GM12878 (cell line): ENCODE measurements around the gene MSANTD4. TPM values are rescaled to one million over a fixed set of nuclear protein-coding genes. Genes with fewer than 3 reads are reported as not detected.

ENCODE experiments used
- ATAC-seq: fragments of 200-7000 bp; cut with Tn5 transposase; 3 replicates; pipeline ENCODE4 v1.9.1; 2020; ENCODE audit warnings: mild to moderate bottlenecking, moderate library complexity
- BruUV-seq: library from RNA; stranded (reverse); fragments of 400-500 nt; replicated peaks from 2 replicates; lab custom pipeline; 2021; lab: Mats Ljungman, UMichigan
- CTCF ChIA-PET: fragments of 300-600 bp; sonication (Branson Sonifier 250); formaldehyde crosslinking; extraction: SDS; loops from one replicate; lab custom pipeline; 2021; ENCODE audit warnings: inconsistent platforms; lab: Yijun Ruan, JAX
- POLR2A ChIA-PET: fragments of 350-600 bp; formaldehyde crosslinking; extraction: SDS; loops from one replicate; lab custom pipeline; 2021; ENCODE audit warnings: inconsistent platforms; lab: Charles Lee
- RAD21 ChIA-PET: fragments of 300-600 bp; sonication (Branson Sonifier 250); formaldehyde crosslinking; loops from one replicate; lab custom pipeline; 2023; ENCODE audit warnings: antibody characterized with exemption; ENCODE audit not compliant: unreplicated experiment; lab: Charles Lee
- SMC1A ChIA-PET: fragments of 300-600 bp; sonication (Branson Sonifier 250); formaldehyde crosslinking; loops from one replicate; lab custom pipeline; 2023; ENCODE audit not compliant: unreplicated experiment, uncharacterized antibody; lab: Charles Lee
- DNase-seq: peaks from one replicate; pipeline ENCODE4 v3.0.0-alpha.2; 2011; ENCODE audit warnings: low read depth, low spot score
- FAIRE-seq: peaks from 3 replicates; lab custom pipeline; 2011; peaks lifted over from hg19 to GRCh38; lab: Jason Lieb, UNC
- H2AFZ ChIP-seq: 2 replicates; pipeline ENCODE4 v1.6.0; 2011; ENCODE audit warnings: low read depth, low read length, control low read depth; ENCODE audit not compliant: control insufficient read depth
- H3K27ac ChIP-seq: 2 replicates; pipeline ENCODE4 v1.5.1; 2011; ENCODE audit warnings: control low read depth; ENCODE audit not compliant: control insufficient read depth, insufficient read depth
- H3K27me3 ChIP-seq, 2 experiments: replicated peaks in 1 of 2; 2 replicates each; pipeline versions ENCODE4 v1.6.0 to v1.6.1; 2011; ENCODE audit warnings: low read length in 1 of 2; ENCODE audit not compliant: control insufficient read depth in 2 of 2, insufficient read depth in 2 of 2
- H3K36me3 ChIP-seq, 2 experiments: 2 replicates each; pipeline ENCODE4 v1.5.1; 2011; ENCODE audit warnings: low read length in 1 of 2; ENCODE audit not compliant: control insufficient read depth in 2 of 2, insufficient read depth in 2 of 2
- H3K4me1 ChIP-seq: 2 replicates; pipeline ENCODE4 v1.6.1; 2011; ENCODE audit warnings: mild to moderate bottlenecking, low read length, moderate library complexity, mixed read lengths; ENCODE audit not compliant: control insufficient read depth, insufficient read depth
- H3K4me2 ChIP-seq: 2 replicates; pipeline ENCODE4 v1.6.0; 2011; ENCODE audit warnings: control low read depth; ENCODE audit not compliant: control insufficient read depth, insufficient read depth
- H3K4me3 ChIP-seq: fragments of 200-600 bp; sonication (generic); 2 replicates; pipeline ENCODE4 v1.5.1; 2016
- H3K79me2 ChIP-seq: 2 replicates; pipeline ENCODE4 v1.6.0; 2011; ENCODE audit warnings: low read length; ENCODE audit not compliant: control insufficient read depth, insufficient read depth
- H3K9ac ChIP-seq: 2 replicates; pipeline ENCODE4 v1.8.0; 2011; ENCODE audit warnings: low read length, control low read depth, mixed read lengths; ENCODE audit not compliant: control insufficient read depth, insufficient read depth
- H3K9me3 ChIP-seq: replicated peaks from 3 replicates; pipeline ENCODE4 v1.5.1; 2011; ENCODE audit warnings: mild to moderate bottlenecking, low read length; ENCODE audit not compliant: control insufficient read depth, insufficient read depth
- H4K20me1 ChIP-seq: 2 replicates; pipeline ENCODE4 v1.6.0; 2011; ENCODE audit not compliant: control insufficient read depth, insufficient read depth
- CEBPB ChIP-seq, 2 experiments: fragments of 150-350 bp in 1 of 2; IDR thresholded peaks; 2 replicates each; pipeline ENCODE4 v1.6.1; 2012 to 2014; ENCODE audit warnings: low read depth in 2 of 2, low read length in 2 of 2, borderline replicate concordance in 1 of 2, inconsistent platforms in 1 of 2
- GABPA ChIP-seq: IDR thresholded peaks from 2 replicates; pipeline ENCODE4 v1.6.1; 2014; ENCODE audit warnings: antibody characterized with exemption, low read depth, mild to moderate bottlenecking, inconsistent platforms
- KLF5 ChIP-seq: fragments of 450-650 bp; IDR thresholded peaks from 2 replicates; pipeline ENCODE4 v1.6.1; 2014; ENCODE audit warnings: mild to moderate bottlenecking; ENCODE audit not compliant: partially characterized antibody
- MTA3 ChIP-seq: IDR thresholded peaks from 2 replicates; pipeline ENCODE4 v1.6.1; 2012; ENCODE audit warnings: low read length, inconsistent platforms, borderline replicate concordance
- MXI1 ChIP-seq: fragments of 150-350 bp; IDR thresholded peaks from 2 replicates; pipeline ENCODE4 v1.6.1; 2011; ENCODE audit warnings: low read depth, mild to moderate bottlenecking, inconsistent platforms, low read length, improper control_type of control experiment
- PKNOX1 ChIP-seq: fragments of 450-650 bp; IDR thresholded peaks from 2 replicates; pipeline ENCODE4 v1.6.1; 2016; ENCODE audit warnings: mild to moderate bottlenecking
- SIN3A ChIP-seq: IDR thresholded peaks from 2 replicates; pipeline ENCODE4 v1.6.1; 2012; ENCODE audit warnings: low read depth, low read length, improper control_type of control experiment
- SMARCA5 ChIP-seq: fragments of 450-650 bp; IDR thresholded peaks from 2 replicates; pipeline ENCODE4 v1.6.1; 2017; ENCODE audit warnings: mild to moderate bottlenecking
- YY1 ChIP-seq: IDR thresholded peaks from 2 replicates; pipeline ENCODE4 v1.6.1; 2011; ENCODE audit warnings: low read depth, mild to moderate bottlenecking, low read length
- WGBS: methylation state at CpG from one replicate; pipeline ENCODE4 v1.1.6; 2016; ENCODE audit warnings: low lambda C conversion rate; ENCODE audit not compliant: insufficient replicate concordance, insufficient coverage; ENCODE audit errors: missing lambda C conversion rate; 5-methylcytosine and 5-hydroxymethylcytosine counted together
- in situ Hi-C: fragments of 300-500 bp; cut with MboI; formaldehyde crosslinking; loops from 9 replicates; pipeline ENCODE4 v1.14.3; 2018; ENCODE audit warnings: mixed read lengths
- intact Hi-C: fragments of 100-400 bp; cut with micrococcal nuclease; formaldehyde crosslinking; loops from one replicate; pipeline ENCODE4 v1.14.2; 2022; ENCODE audit not compliant: unreplicated experiment
- polyA plus RNA-seq, 11 experiments: library from polyadenylated mRNA; depleted of rRNA in 4 of 11; unstranded in 6 of 11; stranded (reverse) in 5 of 11; fragments of >200 nt; fragmentation: Nextera tagmentation in 4 of 11; fragmentation: Illumina TruSeq in 1 of 11; extraction: Ambion mirVana in 4 of 11; extraction: Trizol in 1 of 11; gene quantifications; 1 replicate in 1 of 11; 2 replicates in 10 of 11; pipeline versions ENCODE4 v1.2.1 to v1.2.3, GENCODE V29; 2011 to 2016; ENCODE audit warnings: inconsistent platforms in 2 of 11, missing spikeins in 2 of 11, low read depth in 1 of 11
- total RNA-seq, 4 experiments: library from RNA; depleted of rRNA in 3 of 4; stranded (reverse); fragments of >200 nt in 3 of 4; fragmentation: Illumina TruSeq in 1 of 4; extraction: Trizol in 1 of 4; gene quantifications; 2 replicates each; pipeline versions ENCODE4 v1.2.1 to v1.2.3, GENCODE V29; 2013 to 2021
- TF ChIP-seq, protein P1 (sequence below): IDR thresholded peaks from 2 replicates; pipeline ENCODE4 v1.6.1; 2011; ENCODE audit warnings: low read depth, mild to moderate bottlenecking, low read length, moderate library complexity, borderline replicate concordance; ENCODE audit errors: extremely low read depth
- TF ChIP-seq, protein P2 (sequence below): fragments of 450-650 bp; conservative IDR thresholded peaks from 2 replicates; pipeline ENCODE4 v1.6.1; 2017; ENCODE audit warnings: mild to moderate bottlenecking, moderate library complexity
- TF ChIP-seq, protein P3 (sequence below): IDR thresholded peaks from 2 replicates; pipeline ENCODE4 v1.6.1; 2011; ENCODE audit warnings: low read depth, low read length, improper control_type of control experiment, borderline replicate concordance

The MSANTD4 gene
- total and polyA plus RNA-seq, 10 of the 15 experiments (the other 5 are each of a cell fraction or from before 2014, with no cell fraction given) = 8.7 to 23.9 (median 16.0) TPM

- SMC1A ChIA-PET = interaction anchor here (0.9 to 1.3 kb wide), 6 partner anchors 10 to 62 kb away, joined by 3 to 7 read pairs (median 3); no protein-coding TSS in a partner anchor
- Histone ChIP-seq H3K9ac (no peak overlapping the region), H3K9me3 (no peaks in the 10 kb centered on the region), H4K20me1 (no peaks in the 10 kb centered on the region), H3K27me3 (no peaks in the 10 kb centered on the region), H3K4me1 (no peaks in the 10 kb centered on the region), H3K36me3 (no peaks in the 10 kb centered on the region), H3K4me2 (no peak overlapping the region), H3K79me2 (no peaks in the 10 kb centered on the region), H3K4me3 (no peak overlapping the region), H3K27ac (no peak overlapping the region), H2AFZ (no peak overlapping the region)
- 97% methylated on average over 3 of the region's 3 CpGs for WGBS
- CTCF ChIA-PET = interaction anchor here (1.4 to 1.9 kb wide), 2 partner anchors 9 to 17 kb away, joined by 4 to 6 read pairs; no protein-coding TSS in a partner anchor
- POLR2A ChIA-PET = no interaction called here
- RAD21 ChIA-PET = no interaction called here
- intact Hi-C loops (no loop called here), in situ Hi-C loops (no loop called here)
- no peak for DNase-seq
- BruUV-seq = no TSS peak
- no peak for ATAC-seq
- TF ChIP-seq KLF5 = no peak
- TF ChIP-seq MTA3 = no peak
- no peak for TF ChIP-seq SMARCA5
- TF ChIP-seq, protein P1, sequence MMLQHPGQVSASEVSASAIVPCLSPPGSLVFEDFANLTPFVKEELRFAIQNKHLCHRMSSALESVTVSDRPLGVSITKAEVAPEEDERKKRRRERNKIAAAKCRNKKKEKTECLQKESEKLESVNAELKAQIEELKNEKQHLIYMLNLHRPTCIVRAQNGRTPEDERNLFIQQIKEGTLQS = no peak
- no peak for TF ChIP-seq MXI1
- no peak for TF ChIP-seq GABPA
- no peak for TF ChIP-seq CEBPB (IDR thresholded peaks at IDR 0.05; ENCODE audit: borderline replicate concordance in 1 of 2, low read depth in 2 of 2, low read length in 2 of 2)
- TF ChIP-seq, protein P2, sequence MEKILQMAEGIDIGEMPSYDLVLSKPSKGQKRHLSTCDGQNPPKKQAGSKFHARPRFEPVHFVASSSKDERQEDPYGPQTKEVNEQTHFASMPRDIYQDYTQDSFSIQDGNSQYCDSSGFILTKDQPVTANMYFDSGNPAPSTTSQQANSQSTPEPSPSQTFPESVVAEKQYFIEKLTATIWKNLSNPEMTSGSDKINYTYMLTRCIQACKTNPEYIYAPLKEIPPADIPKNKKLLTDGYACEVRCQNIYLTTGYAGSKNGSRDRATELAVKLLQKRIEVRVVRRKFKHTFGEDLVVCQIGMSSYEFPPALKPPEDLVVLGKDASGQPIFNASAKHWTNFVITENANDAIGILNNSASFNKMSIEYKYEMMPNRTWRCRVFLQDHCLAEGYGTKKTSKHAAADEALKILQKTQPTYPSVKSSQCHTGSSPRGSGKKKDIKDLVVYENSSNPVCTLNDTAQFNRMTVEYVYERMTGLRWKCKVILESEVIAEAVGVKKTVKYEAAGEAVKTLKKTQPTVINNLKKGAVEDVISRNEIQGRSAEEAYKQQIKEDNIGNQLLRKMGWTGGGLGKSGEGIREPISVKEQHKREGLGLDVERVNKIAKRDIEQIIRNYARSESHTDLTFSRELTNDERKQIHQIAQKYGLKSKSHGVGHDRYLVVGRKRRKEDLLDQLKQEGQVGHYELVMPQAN = no peak
- TF ChIP-seq YY1 = no peak
- TF ChIP-seq PKNOX1 = no peak
- TF ChIP-seq, protein P3, sequence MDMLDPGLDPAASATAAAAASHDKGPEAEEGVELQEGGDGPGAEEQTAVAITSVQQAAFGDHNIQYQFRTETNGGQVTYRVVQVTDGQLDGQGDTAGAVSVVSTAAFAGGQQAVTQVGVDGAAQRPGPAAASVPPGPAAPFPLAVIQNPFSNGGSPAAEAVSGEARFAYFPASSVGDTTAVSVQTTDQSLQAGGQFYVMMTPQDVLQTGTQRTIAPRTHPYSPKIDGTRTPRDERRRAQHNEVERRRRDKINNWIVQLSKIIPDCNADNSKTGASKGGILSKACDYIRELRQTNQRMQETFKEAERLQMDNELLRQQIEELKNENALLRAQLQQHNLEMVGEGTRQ = no peak
- TF ChIP-seq SIN3A = no peak
- FAIRE-seq = no peak
Measured at GRCh38 chr11:106070606-106071005, 48.6 kb upstream of the MSANTD4 start.
